ENCODE measurements around the gene PCNT. TPM values are rescaled to one million over a fixed set of nuclear protein-coding genes. Genes with fewer than 3 reads are reported as not detected.

Gene PCNT
- total RNA-seq, 1 experiment from 2014 or later, result 41.0 TPM

GRCh38 chr21:46421191-46421750, 97.3 kb downstream of the PCNT start:
- H3K36me3 Mint-ChIP-seq, result peaks cover 18% of the 10 kb centered on the region
- H3K9me3 Mint-ChIP-seq, result no peaks in the 10 kb centered on the region
- CTCF ChIA-PET, result no interaction called here
- TF ChIP-seq E2F5 (CRISPR knock-in tag; IDR thresholded peaks at IDR 0.05) (no peak), ETV6 (CRISPR knock-in tag; IDR thresholded peaks at IDR 0.05) (no peak), OVOL2 (CRISPR knock-in tag; IDR thresholded peaks at IDR 0.05; ENCODE audit: borderline replicate concordance) (no peak), NFYB (CRISPR knock-in tag; conservative IDR thresholded peaks at IDR 0.05; ENCODE audit: low read depth) (no peak), ERG (CRISPR knock-in tag; IDR thresholded peaks at IDR 0.05) (no peak), ZNF263 (CRISPR knock-in tag; IDR thresholded peaks at IDR 0.05; ENCODE audit: low read depth) (no peak), FOXP4 (CRISPR knock-in tag; IDR thresholded peaks at IDR 0.05) (no peak), STAT6 (CRISPR knock-in tag; conservative IDR thresholded peaks at IDR 0.05; ENCODE audit: low read depth) (no peak), ZNF671 (CRISPR knock-in tag; IDR thresholded peaks at IDR 0.05) (no peak), ZNF425 (CRISPR knock-in tag; conservative IDR thresholded peaks at IDR 0.05) (no peak), ZNF532 (CRISPR knock-in tag; IDR thresholded peaks at IDR 0.05; ENCODE audit: borderline replicate concordance) (no peak), ZMAT4 (CRISPR knock-in tag; IDR thresholded peaks at IDR 0.05) (no peak), SMAD3 (CRISPR knock-in tag; IDR thresholded peaks at IDR 0.05; ENCODE audit: borderline replicate concordance) (no peak), NR2C2 (CRISPR knock-in tag; IDR thresholded peaks at IDR 0.05) (no peak), ZNF416 (CRISPR knock-in tag; IDR thresholded peaks at IDR 0.05) (no peak), SOX15 (CRISPR knock-in tag; IDR thresholded peaks at IDR 0.05) (no peak), MXD4 (CRISPR knock-in tag; IDR thresholded peaks at IDR 0.05; ENCODE audit: borderline replicate concordance) (no peak)
- peaks cover 39% of the 10 kb centered on the region for H3K4me1 Mint-ChIP-seq
- H3K27me3 Mint-ChIP-seq (ENCODE audit: low read depth), result no peaks in the 10 kb centered on the region; the same call in 1 of the 2 replicates
- H3K27ac Mint-ChIP-seq, result no peak overlapping the region; the same call in 1 of the 2 replicates
- no peak for DNase-seq (ENCODE audit: low spot score)
- H3K4me3 Mint-ChIP-seq, result no peak overlapping the region
- POLR2A ChIA-PET, result interaction anchor here (0.6 kb wide), 1 partner anchor 121 kb away, joined by 3 read pairs; no protein-coding TSS in a partner anchor
- ATAC-seq, result no peak
